HL-60/S4 treated with retinoic acid at 250 ng/mL for 4 days and 3 days (cell line): ENCODE results near the gene AGPS.
"Not testable (repeated sequence)": the region's sequence is repeated elsewhere in the genome, so short reads cannot be mapped to it uniquely, and the experiment has no call there.

Source experiments
- in situ Hi-C: fragments of 300-500 bp; cut with MboI; formaldehyde crosslinking; loops from 2 replicates; pipeline ENCODE4 v1.7.0; 2022; ENCODE audit warnings: low sequenced_read_pairs

Gene AGPS

GRCh38 chr2:177547772-177548171, 155.2 kb downstream of the AGPS start:
- in situ Hi-C loops: no loop called here

DNA sequence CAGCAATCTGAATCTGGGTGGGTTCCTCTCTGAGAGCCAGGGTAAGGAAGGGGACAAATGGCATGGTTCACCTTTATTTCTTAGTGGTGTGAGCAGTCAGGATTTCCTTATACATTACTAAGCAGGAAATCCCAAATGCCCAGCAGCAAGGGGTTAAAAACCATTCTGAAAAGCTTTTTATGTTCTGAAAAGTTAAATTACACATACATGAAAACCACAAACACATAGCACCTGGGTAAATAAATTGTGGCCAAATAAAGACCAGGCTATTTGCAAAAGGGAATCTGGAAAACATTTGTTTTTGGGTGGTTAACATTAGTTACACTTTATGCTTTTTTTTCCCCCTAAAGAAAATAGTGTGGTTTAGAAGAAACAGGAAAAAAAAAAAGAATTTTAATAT, 156.1 kb downstream of the AGPS start:
- in situ Hi-C loops: no loop called here

DNA sequence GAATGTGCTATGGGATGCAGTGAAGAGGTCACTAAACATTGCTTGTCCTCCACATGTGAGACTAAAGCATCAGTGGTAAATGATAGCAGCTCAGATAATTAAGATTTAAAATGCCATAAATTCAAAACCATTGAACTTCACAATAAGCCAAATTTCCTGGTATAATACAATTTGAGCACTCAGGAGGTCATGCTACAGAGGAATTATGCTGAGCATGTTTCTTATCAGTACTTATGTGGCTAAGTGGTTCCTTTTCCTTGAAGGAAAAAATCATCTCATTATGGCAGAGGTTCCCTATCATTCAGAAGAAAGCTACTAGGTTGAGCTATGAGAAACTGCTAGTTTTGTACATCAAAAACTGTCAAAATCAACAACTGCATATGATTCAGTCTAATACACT, 156.6 kb downstream of the AGPS start:
- in situ Hi-C loops: no loop called here

DNA sequence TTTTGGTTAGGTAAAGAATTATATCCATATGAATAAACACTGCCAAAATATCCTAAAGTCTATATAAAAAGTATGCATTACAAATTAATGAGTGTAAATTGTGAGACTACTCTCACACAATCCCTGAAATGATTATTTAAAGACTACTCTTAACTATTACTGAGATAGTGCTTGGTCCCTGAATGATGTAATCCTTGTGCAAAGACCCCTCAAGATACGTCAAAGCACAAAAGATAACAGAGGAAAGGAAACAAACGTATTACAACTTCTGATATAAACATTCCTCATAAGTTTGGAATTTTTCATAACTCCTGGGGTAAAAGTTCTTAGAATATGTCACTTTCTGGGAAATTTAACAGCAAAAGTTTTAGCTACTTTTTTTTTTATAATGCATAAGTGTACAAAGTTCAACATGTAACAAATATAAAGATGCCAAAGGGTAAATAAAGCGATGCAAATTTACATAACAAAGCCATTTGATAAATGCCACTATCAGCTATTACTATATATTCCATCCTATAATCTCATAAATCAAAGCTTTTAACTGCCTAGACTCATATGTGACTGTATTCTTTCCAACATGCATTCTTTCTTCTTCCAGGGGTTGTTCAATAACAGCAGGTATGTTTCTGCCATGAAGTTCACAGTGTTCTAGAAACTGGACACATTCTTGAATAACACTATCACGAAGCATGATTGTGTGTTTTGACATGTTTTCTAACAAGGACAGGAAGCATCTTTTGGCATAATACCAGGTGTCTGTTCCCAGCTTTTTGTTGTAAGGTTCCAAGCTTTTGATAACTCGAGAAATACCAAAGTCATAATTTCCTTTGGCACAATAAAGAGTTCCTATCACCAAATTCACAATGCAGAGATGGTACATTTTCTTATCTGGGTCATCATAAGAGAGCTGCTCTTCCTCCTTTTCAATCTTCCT, 158.0 kb downstream of the AGPS start:
- in situ Hi-C loops: no loop called here

GRCh38 chr2:177551360-177551759, 158.8 kb downstream of the AGPS start:
- in situ Hi-C loops: not testable (repeated sequence)

- in situ Hi-C loops: no loop called here
Observed at GRCh38 chr2:177551989-177552421, 159.4 kb downstream of the AGPS start.

GRCh38 chr2:177552422-177553175, 160.0 kb downstream of the AGPS start:
- in situ Hi-C loops: no loop called here

GRCh38 chr2:177553176-177553884, 160.8 kb downstream of the AGPS start:
- in situ Hi-C loops: no loop called here

GRCh38 chr2:177554365-177554764, 161.8 kb downstream of the AGPS start:
- in situ Hi-C loops: no loop called here

DNA sequence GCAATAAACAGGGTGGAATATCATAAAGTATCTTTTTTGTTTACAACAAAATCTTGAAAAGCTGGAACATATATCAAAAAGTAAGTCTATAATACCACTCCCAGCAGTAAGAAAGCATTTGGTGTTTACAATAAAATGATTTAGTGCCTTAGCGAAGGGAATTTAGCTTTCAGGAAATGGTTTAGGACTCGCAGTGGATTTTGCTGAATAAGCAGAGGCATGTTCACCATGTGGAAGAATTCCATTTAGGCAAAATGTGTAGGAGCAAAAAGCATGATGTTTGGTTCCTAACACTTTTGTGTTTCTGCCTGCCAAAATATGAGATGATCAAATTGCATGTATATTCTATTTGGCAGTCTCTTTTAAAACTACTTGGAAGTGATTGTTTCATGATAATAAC, 163.6 kb downstream of the AGPS start:
- in situ Hi-C loops: no loop called here

GRCh38 chr2:177557794-177558193, 165.2 kb downstream of the AGPS start:
- in situ Hi-C loops: no loop called here

GRCh38 chr2:177559638-177560037, 167.1 kb downstream of the AGPS start:
- in situ Hi-C loops: no loop called here

GRCh38 chr2:177568390-177568789, 175.8 kb downstream of the AGPS start:
- in situ Hi-C loops: no loop called here

DNA sequence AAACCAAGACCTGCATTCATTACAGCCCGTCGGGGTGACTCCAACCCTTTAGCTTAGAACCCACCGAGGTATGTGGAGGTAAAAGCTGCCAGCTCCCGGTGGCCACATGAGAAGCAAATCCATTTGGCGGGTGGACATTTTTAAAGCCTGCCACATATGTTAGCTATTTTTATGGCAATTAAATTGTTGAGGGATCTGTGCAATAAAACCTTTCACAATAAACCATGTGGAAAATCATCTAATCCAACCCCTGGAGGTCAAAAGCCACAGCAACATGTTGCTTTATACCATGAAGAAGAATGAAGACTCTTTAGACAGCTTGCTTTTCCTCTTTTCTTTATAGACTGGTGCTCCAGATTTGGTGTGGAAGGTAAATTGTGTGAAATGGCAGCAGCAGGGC, 176.3 kb downstream of the AGPS start:
- in situ Hi-C loops: no loop called here

GRCh38 chr2:177572236-177572671, 179.7 kb downstream of the AGPS start:
- in situ Hi-C loops: no loop called here

GRCh38 chr2:177573120-177573519, 180.5 kb downstream of the AGPS start:
- in situ Hi-C loops: no loop called here

- in situ Hi-C loops: no loop called here
Observed at GRCh38 chr2:177574356-177574755, 181.8 kb downstream of the AGPS start.

- in situ Hi-C loops: no loop called here
Observed at GRCh38 chr2:177575358-177575757, 182.8 kb downstream of the AGPS start.

DNA sequence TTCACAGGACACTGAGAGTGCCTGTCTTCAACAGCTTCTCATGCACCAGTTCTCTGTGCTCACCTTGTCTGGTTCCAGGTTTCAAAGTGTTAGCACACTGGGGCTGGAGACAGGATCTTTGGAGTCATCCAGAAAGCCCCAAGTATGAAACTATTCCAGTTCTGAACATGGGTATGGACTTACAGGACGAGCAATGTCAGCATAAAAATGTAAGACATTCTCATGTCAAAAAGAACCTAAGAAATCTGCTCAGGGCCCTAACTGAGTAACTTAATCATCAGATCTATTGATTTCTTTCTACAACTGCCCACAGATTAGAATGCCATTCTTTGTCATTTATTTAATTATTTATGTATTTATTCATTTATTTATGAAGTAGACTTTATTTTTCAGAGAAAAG, 184.5 kb downstream of the AGPS start:
- in situ Hi-C loops: no loop called here

DNA sequence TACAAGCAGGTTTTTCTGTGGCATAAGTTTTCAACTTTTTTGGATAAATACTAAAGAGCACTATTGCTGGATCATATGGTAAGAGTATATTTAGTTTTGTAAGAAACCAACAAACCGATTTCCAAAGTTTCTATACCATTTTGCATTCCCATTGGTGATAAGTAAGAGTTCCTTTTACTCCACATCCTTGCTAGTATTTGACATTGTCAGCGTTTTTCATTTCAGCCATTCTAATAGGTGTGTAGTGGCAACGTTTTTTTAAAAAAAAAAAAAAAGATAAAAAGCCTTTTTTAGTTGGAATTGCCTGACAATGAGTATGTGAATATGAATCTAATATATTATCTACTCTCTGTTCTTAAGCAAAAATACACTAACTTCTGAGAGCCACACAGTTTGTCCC, 185.9 kb downstream of the AGPS start:
- in situ Hi-C loops: no loop called here

DNA sequence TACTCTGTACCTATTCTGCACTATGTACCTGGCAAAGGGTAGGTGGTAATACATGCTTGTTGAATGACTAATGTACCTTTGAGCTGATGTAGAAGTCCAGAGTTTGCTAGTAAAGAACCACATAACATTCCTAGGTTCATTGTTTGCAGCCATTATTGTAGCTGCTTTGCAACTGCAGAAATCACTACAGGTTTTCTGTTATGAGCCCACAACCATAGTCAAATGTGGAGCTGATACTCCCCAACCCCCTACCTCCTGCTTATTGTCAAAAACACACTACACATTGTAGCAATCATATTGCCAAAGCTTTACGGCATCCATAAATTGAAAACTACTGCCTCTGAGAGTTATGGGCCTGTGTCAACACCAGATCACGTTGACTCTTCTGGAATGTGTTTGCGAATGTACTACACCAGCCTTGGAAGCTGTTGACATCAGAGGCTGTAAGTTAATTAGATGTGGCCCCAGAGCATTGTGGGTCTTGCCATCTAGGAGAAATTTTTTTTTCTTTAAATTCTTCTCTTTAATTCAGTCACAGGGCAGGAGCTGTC, 187.0 kb downstream of the AGPS start:
- in situ Hi-C loops: no loop called here
